GM06990 (cell line): ENCODE data around the gene ZNF529.
"Not testable (repeated sequence)": the region's sequence is repeated elsewhere in the genome, so short reads cannot be mapped to it uniquely, and the experiment has no call there.

ENCODE experiments used
- DNase-seq: peaks from one replicate; pipeline ENCODE4 v3.0.0-alpha.2; 2011; ENCODE audit not compliant: insufficient read length; ENCODE audit errors: extremely low read depth
- H3K27me3 ChIP-seq: replicated peaks from 2 replicates; pipeline ENCODE4 v1.6.0; 2011; ENCODE audit warnings: low read length; ENCODE audit not compliant: control insufficient read depth, insufficient read depth
- H3K36me3 ChIP-seq: 2 replicates; pipeline ENCODE4 v1.5.1; 2011; ENCODE audit warnings: low read length; ENCODE audit not compliant: control insufficient read depth, insufficient read depth
- H3K4me3 ChIP-seq: replicated peaks from 2 replicates; pipeline ENCODE4 v1.5.1; 2011; ENCODE audit warnings: low read depth, mild to moderate bottlenecking, control low read depth, low read length
- CTCF ChIP-seq: IDR thresholded peaks from 2 replicates; pipeline ENCODE4 v1.5.1; 2011; ENCODE audit warnings: low read length, control low read depth, mild to moderate bottlenecking, inconsistent platforms; ENCODE audit not compliant: insufficient read depth, poor library complexity, severe bottlenecking

ZNF529 gene

GRCh38 chr19:36573020-36573894 is at the start of gene ZNF529:
TSS of gene ZNF529 (minus strand) at chr19:36573292. CDS start at chr19:36572346, 946 bp downstream.
- TF ChIP-seq CTCF = no peak
- Histone ChIP-seq H3K27me3 (no peaks in the 10 kb centered on the region), H3K4me3 (peak within 1 kb of the TSS; percentile 72), H3K36me3 (peaks cover 7% of the 10 kb centered on the region)
- DNase-seq = peak; percentile 90

GRCh38 chr19:36605877-36606478 is 32.9 kb upstream of the ZNF529 start:
- H3K4me3 ChIP-seq = peak overlapping the region; percentile 98
- H3K27me3 ChIP-seq = no peaks in the 10 kb centered on the region
- peaks cover 2% of the 10 kb centered on the region for H3K36me3 ChIP-seq
- DNase-seq = no peak
- TF ChIP-seq CTCF = no peak

- Histone ChIP-seq H3K36me3 (peaks cover 2% of the 10 kb centered on the region), H3K4me3 (peak within 1 kb of the TSS; percentile 98), H3K27me3 (no peaks in the 10 kb centered on the region)
- TF ChIP-seq CTCF = no peak
- peak; percentile 89 for DNase-seq
Observed at GRCh38 chr19:36605101-36605876, 32.2 kb upstream of the ZNF529 start, which contains the start of gene ZNF382. TSS of gene ZNF382 (plus strand) at chr19:36605313. CDS start at chr19:36609915, 4,602 bp downstream.

GRCh38 chr19:36604656-36605100 is 31.6 kb upstream of the ZNF529 start:
- peak; percentile 88 for DNase-seq
- H3K36me3 ChIP-seq = no peaks in the 10 kb centered on the region; the same call in none of the 2 replicates
- H3K27me3 ChIP-seq = no peaks in the 10 kb centered on the region
- TF ChIP-seq CTCF = no peak
- peak overlapping the region; percentile 98 for H3K4me3 ChIP-seq

- DNase-seq, H3K36me3 ChIP-seq, H3K4me3 ChIP-seq, H3K27me3 ChIP-seq: not testable (repeated sequence)
Observed at GRCh38 chr19:36602681-36603080, 29.6 kb upstream of the ZNF529 start.
